GM12878 (cell line): ENCODE results near the gene FAM9C.

Experiments
- MXI1 ChIP-seq: fragments of 150-350 bp; IDR thresholded peaks from 2 replicates; pipeline ENCODE4 v1.6.1; 2011; ENCODE audit warnings: low read depth, mild to moderate bottlenecking, inconsistent platforms, low read length, improper control_type of control experiment
- PBX3 ChIP-seq: IDR thresholded peaks from 2 replicates; pipeline ENCODE4 v1.6.1; 2011; ENCODE audit warnings: mild to moderate bottlenecking, low read depth, low read length, moderate library complexity; ENCODE audit not compliant: insufficient replicate concordance
- STAT1 ChIP-seq: fragments of 450-650 bp; conservative IDR thresholded peaks from 2 replicates; pipeline ENCODE4 v1.6.1; 2014; ENCODE audit warnings: antibody characterized with exemption, mild to moderate bottlenecking
- YY1 ChIP-seq: IDR thresholded peaks from 2 replicates; pipeline ENCODE4 v1.6.1; 2011; ENCODE audit warnings: low read depth, mild to moderate bottlenecking, low read length

GRCh38 chrX:13084611-13085010 lies 40.2 kb upstream of the FAM9C start:
- TF ChIP-seq MXI1: no peak
- no peak for TF ChIP-seq PBX3
- no peak for TF ChIP-seq STAT1
- TF ChIP-seq YY1: no peak
